HG03095 (cell line): ENCODE measurements around the gene OR1D5.
"Not testable (repeated sequence)": the region's sequence is repeated elsewhere in the genome, so short reads cannot be mapped to it uniquely, and the experiment has no call there.

Experiments used
- ATAC-seq: cut with Tn5 transposase; IDR thresholded peaks from one replicate; pipeline ENCODE4 v1.9.1; 2021; ENCODE audit warnings: moderate library complexity; ENCODE audit not compliant: unreplicated experiment

OR1D5 gene

GRCh38 chr17:3032258-3033247 is 30.9 kb downstream of the OR1D5 start:
- ATAC-seq: no peak

- not testable (repeated sequence) for ATAC-seq
These were observed 32.4 kb downstream of the OR1D5 start for GRCh38 chr17:3030852-3031470.

GRCh38 chr17:3030096-3030495 is 33.3 kb downstream of the OR1D5 start:
- no peak for ATAC-seq

- no peak for ATAC-seq
These were observed 34.0 kb downstream of the OR1D5 start for GRCh38 chr17:3029213-3029913.

- ATAC-seq: no peak
These were observed 35.4 kb downstream of the OR1D5 start for GRCh38 chr17:3027786-3028532.

- ATAC-seq: no peak
These were observed 36.3 kb downstream of the OR1D5 start for GRCh38 chr17:3026856-3027751.

- no peak for ATAC-seq
These were observed 37.1 kb downstream of the OR1D5 start for GRCh38 chr17:3026125-3026855.

- ATAC-seq: no peak
These were observed 37.8 kb downstream of the OR1D5 start for GRCh38 chr17:3025421-3026124.

- no peak for ATAC-seq
These were observed 39.1 kb downstream of the OR1D5 start for GRCh38 chr17:3024346-3024745.

GRCh38 chr17:3022197-3022596 is 41.2 kb downstream of the OR1D5 start:
- no peak for ATAC-seq

GRCh38 chr17:3020381-3020780 is 43.0 kb downstream of the OR1D5 start:
- no peak for ATAC-seq

- ATAC-seq: no peak
These were observed 43.6 kb downstream of the OR1D5 start for GRCh38 chr17:3019761-3020160.

GRCh38 chr17:3017936-3018335 is 45.5 kb downstream of the OR1D5 start:
- ATAC-seq: no peak

GRCh38 chr17:3015890-3016289 is 47.5 kb downstream of the OR1D5 start:
- no peak for ATAC-seq

GRCh38 chr17:3012926-3013581 is 50.4 kb downstream of the OR1D5 start:
- ATAC-seq: no peak
